GM21529 (cell line): ENCODE data around the gene ZNF660.
"Not testable (repeated sequence)": the region's sequence is repeated elsewhere in the genome, so short reads cannot be mapped to it uniquely, and the experiment has no call there.

Source experiments
- ATAC-seq: cut with Tn5 transposase; IDR thresholded peaks from one replicate; pipeline ENCODE4 v1.9.1; 2021; ENCODE audit not compliant: unreplicated experiment

Gene ZNF660

DNA sequence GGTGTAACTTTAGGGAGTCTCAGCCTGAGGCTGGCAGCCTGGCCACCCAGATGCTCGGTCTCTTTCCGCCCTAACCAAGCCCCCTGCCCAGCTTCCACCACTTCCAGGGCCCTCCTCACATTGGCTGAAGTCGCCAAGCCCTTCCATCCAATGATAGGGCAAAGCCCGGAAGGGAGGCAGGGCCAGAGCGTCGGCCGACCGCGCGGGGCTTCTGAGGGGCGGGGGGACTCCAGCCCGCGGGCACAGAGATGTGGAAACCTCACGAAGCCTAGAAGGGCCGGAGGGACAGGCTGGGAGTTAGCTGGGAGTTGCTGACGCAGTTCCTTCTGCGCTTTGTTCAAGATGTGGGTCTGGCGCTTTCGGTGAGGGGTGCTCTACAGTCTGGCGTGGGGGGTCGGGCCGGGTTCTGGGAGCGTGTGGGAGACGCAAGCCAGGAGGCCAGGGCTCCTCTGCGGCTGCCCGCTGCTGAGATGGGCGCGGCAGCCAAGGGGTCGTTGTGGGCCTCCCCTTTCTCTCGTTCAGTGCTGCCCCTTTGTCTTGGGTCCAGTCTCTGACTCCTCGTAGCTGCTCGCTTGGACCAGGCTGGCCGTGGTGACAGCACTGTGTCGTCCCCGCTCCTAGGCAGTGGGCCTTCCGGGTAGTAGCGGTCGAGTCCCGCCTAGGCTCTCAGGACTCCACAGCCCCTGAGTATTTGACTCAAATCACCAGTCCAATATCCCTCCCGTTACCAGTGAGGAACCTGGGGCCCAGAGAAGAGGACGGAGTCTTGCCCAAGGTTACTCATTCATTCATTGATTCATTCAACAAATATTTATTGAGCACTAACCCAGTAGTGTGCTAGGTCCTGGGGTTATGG, at the start of gene ZNF660:
TSS of gene ZNF660 (plus strand) at position 319 of the 856 bp plus-strand sequence. CDS start 9,230 bp downstream, outside the sequence.
- ATAC-seq = no peak

DNA sequence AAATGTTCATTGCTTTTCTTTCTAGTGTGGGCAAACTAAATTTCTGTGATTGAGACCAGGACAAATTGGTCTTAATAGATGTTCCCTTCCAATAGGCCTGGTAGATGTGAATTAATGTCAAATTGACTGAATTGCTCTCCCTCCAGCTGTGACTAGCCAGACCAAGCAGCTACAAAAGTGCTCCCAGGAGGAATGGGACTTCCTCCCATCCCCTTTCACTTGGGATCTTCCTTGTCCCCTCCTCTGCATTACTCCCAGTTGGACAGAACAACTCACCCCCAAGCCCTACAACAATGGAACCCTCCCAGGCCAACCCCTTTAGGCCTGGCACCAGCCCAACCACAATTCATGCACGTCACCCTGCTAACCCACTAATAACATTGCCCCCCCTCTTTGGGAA, 49.4 kb upstream of the ZNF660 start:
- no peak for ATAC-seq

DNA sequence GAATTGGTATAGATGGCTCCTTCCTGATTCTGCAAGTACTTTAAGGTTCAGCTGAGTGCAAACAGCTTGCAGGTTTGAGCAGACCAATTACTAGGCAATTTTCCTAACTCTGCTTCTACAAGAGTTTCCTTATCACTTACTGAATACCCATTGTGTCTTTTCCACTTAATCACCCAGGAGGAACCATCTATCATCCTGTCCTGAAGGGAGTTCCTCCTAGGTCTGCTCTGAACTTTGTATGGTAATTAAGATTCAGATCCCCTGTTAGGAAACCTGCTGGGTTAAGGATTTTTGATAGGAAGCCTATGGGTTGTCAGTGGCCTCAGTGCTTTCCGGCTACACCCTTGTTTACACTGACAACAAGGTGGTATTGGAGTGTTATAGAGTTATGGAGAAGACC, 40.0 kb upstream of the ZNF660 start:
- ATAC-seq = not testable (repeated sequence)

DNA sequence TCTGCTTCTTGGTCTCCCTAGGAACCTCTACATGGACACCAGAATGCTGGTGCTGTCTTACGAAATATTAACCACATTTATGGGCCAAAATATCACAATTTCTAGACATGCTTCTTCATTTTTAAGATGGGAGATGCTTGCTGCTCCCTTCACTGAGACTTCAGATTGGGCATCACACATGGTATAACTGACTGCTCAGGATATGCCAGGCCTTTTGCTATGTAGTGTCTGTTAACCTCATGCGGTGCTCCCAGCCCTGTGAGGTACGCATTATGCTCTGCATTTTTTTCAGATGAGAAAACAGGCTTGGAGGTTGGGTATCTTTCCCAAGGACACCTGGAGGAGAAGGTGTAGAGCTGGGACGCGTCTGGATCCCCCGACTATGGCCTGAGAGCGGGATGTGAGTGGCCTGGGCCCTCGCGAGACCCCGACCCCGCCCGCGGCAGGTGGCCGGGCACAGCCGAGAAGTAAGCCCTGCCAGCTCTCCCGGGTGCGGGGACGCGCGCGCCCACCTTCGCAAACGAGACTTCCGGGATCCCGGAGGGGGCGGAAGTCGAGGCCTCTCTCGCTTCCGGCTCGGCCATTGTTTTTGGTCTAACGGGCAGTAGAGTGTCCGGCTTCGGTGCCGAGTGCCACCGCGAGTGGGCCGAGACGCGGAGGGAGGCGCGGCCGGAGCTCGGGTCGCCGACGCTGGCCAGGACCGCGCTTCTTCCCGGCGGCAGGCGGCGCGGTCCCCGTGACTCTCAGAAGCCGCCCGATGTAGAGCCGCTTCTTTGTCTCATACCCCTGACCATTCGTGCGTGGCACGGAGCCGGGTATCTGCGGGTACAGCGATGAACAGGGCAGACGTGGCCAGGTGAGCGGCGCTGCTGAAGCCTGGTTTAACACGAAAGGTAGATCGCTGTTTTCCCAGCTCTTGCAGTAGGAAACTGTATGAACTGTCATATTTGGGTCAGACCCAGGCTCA, 29.9 kb upstream of the ZNF660 start, which contains the start of gene ZKSCAN7:
TSS of gene ZKSCAN7 (plus strand) at position 568 of the 967 bp plus-strand sequence. CDS start 1,855 bp downstream, outside the sequence.
- peak; percentile 78 for ATAC-seq

DNA sequence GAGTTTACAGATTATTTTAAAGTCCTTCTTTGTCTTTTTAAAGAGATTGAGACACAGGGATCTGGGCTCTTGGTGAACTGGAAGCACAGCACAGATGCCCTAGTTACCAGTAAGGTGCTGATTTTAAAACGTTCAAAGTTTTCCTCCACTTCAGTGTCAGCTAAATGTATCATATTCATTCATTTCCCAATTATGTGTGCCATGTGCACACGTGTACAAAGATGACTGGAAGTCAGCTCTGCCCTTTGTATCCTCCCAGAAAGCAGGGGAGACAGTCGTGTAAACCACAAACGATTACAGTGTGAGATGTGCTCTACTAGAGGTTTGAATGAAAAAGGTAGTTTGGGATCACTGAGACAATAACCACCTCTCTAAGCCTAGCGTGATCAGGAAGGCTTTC, 29.0 kb upstream of the ZNF660 start:
- peak; percentile 14 for ATAC-seq

DNA sequence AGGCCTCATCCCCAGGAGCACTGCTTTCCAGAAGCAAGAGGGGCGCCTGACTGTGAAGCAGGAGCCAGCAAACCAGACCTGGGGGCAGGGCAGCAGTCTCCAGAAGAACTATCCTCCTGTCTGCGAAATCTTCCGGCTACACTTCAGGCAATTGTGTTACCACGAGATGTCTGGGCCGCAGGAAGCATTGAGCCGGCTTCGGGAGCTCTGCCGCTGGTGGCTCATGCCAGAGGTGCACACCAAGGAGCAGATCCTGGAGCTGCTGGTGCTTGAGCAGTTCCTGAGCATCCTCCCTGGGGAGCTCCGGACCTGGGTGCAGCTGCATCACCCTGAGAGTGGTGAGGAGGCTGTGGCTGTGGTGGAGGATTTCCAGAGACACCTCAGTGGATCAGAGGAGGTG, 27.7 kb upstream of the ZNF660 start:
- no peak for ATAC-seq

DNA sequence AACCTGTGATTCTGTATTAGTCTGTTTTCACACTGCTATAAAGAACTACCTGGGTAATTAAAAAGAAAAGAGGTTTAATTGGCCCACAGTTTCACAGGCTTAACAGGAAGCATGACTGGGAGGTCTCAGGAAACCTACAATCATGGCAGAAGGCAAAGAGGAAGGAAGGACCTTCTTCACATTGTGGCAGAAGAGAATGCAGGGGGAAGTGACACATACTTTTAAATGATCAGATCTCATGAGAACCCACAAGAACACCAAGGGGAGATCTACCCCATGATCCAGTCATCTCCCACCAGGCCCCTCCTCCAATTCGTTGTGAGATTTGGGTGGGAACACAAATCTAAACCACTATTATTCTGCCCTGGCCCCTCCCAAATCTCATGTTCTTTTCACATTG, 23.7 kb upstream of the ZNF660 start:
- no peak for ATAC-seq

DNA sequence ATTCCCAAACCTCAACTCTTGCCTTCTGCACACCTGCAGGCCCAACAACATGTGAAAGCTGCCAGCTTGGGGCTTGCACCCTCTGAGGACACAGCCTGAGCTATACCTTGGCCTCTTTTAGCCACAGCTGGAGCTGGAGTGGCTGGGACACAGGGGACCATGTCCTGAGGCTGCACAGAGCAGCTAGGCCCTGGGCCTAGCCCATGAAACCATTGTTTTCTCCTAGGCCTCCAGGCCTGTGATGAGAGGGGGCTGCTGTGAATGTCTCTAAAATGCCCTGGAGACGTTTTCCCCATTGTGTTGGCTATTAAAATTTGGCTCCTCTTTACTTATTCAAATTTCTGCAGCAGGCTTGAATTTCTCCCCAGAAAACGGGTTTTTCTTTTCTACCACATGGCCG, 22.6 kb upstream of the ZNF660 start:
- ATAC-seq = no peak

DNA sequence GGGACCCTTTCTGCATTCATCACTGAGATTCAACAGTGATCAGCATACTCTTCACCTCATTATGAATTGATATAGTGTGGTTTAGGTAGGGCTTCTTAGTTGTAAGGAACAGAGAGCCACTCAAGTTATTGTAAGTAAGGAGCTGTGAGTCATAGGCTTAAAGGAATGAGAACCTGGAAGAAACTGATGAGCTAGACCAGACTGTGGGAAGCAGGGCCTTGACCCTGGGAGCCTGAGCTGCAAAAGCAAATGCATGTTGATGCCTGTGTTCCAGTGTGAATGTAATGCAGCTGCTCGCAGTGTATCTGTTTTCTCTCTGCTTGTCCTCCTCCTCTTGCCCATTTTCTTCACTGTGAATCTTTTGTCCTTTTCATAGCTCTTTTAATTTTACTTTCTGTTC, 16.2 kb upstream of the ZNF660 start:
- no peak for ATAC-seq

DNA sequence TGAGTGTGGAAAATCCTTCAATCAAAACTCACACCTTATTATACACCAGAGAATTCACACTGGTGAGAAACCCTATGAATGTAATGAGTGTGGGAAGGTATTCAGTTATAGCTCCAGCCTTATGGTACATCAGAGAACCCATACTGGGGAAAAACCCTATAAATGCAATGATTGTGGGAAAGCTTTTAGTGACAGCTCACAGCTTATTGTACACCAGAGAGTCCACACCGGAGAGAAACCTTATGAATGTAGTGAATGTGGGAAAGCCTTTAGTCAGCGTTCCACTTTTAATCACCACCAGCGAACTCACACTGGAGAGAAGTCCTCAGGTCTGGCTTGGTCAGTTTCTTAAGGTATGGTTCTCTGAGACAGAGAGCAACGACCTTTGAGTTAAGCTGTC, 13.7 kb upstream of the ZNF660 start:
- no peak for ATAC-seq

DNA sequence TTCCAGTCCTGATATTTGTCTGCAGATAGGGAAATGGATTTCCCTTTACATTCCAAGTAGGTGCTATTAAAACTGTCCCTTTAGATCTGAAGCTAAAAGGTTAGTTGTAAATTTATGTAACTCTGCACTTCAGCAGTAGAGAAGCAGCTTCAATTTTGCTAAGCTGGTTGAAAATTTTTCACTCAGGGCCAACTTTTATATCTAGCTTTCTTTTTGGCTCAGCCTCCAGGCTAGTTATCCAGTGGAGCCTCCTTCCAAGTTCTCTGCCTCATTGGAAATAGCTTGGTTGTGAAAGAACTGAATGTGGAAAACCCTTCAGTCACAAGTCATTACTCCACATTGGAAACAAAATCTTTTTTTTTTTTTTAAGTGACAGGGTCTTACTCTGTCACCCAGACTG, 8.2 kb upstream of the ZNF660 start:
- ATAC-seq = no peak

DNA sequence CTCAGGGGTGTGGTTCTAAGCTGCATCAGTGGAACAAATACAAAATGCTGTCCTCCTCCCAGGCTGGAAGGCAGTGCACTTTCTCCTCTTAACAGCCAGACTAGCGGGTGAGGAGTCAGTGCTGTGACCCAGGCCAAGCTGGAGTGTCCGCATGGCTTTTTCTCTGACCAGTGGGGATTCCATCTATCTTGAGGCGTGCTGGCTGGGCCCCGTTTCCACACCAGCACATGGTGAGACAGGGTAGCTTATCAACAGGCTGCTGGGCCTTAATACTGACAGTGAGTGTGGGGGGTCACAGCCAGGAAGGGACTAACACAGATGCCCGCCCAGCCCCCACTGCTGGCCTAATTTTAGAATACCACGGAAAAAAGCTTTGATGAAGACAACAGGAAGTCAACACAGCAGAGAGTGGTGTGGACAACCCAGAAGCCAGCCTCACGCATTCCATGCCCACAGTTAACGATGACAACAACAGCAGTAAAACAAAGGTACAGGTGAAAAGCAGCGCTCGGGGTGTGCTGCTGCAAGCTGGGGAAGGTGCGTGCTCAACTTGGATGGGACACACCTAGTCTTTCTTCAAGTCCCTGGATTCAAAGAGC, 7.3 kb upstream of the ZNF660 start:
- not testable (repeated sequence) for ATAC-seq

DNA sequence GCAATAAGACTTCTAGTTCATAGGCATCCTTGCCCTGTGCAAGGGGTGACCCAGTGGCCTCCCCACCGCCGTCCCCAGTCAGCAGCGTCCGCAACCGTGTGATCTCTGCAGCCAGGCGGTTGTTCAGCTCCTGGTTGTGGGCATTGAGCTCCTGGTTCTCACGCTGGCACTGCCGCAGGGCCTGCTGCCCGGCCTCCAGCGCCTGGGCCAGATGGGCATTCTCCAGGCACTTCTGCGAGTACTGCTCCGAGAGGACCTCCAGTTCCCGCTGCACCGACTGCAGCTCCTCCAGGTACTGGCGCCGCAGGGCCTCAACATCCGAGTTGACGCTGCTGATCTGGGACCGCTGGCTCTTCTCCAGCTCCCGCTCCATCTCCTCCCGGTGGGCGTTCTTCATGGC, 6.4 kb upstream of the ZNF660 start:
- not testable (repeated sequence) for ATAC-seq

DNA sequence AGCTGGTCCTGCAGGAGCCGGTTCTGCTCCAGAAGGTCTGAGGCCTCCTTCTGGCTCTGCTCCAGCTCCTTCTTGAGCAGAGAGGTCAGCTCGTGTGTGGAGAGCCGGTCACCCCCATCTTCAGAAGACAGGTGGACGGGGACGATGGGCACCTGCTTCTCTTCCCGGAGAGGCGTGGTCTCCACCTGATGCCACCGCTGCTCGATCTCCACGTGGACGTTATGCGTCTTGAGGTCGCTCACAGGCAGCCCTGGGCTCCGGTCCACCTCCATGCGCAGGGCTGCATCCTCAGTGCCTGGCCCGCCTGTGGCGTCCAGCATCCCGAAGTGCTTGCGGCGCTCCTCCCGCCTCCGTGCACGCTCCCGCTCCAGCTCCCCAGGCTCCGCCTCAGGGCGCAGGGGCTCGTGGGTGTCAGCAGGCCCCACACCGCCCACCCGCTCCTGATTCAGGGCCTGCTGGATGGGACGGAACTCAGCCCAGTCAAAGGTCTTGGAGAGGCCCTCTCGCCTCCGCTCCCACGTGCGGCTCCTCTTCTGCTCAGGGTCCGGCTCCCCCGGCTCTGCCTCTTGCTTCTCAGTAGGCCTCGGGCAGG, 5.7 kb upstream of the ZNF660 start:
- not testable (repeated sequence) for ATAC-seq

DNA sequence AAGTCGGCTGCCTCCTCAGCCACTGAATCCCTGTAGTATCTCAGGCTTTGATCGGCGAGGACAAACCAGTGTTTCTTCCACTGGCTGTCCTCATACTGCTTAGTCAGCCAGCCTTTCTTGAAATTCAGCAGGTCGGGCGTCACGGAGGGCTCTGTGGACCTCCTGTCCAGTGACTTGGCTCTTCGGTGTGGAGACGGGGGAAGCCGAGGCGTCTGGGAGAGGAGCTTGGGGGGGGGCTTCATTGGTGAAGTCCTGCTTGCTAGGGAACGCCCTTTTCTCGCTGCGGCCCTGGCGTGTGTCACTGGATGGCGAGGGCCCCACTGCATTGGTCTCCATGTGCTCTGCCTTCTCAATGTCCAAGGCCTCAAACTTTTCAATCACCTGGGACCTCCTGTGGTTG, 5.0 kb upstream of the ZNF660 start:
- ATAC-seq = not testable (repeated sequence)

DNA sequence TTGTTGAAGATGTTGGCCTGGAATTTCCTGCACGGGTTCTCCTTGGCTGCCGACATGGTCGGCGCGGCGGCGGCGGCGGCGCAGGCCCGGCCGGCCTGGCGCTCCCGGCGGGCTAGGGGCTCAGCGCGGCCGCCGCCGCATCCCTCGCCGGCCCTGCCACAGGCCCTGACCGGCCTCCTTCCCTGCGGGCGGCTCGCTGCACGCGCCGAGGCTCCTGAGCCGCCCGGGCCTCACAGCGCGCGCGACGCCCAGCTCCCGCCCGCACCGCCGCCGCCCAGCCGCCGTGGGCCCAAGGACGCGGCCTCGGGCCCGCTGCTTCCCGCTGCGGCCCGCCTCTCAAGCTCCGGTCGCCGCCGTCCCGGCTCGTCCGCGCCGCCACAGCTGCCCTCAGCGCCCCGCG, 3.8 kb upstream of the ZNF660 start:
- ATAC-seq = not testable (repeated sequence)

DNA sequence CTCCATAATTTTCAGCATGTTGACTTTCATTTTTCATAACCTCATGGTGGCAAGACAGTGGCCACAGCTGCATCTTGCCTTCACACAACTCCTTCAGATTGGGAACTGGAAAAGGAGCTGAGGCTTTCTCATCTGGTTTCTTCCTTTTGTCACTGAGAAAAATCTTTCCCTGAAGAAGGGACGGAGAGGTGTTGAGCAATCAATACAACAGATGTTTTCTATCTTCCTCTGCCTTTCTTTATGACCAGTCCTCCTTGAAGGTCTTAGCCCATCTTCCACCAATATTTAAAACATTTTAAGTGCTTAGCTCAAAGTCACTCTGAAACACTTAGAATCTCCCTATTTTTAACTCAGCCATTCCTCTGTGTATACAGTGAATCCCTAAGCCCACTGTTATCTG, 11.9 kb downstream of the ZNF660 start:
- ATAC-seq = no peak

DNA sequence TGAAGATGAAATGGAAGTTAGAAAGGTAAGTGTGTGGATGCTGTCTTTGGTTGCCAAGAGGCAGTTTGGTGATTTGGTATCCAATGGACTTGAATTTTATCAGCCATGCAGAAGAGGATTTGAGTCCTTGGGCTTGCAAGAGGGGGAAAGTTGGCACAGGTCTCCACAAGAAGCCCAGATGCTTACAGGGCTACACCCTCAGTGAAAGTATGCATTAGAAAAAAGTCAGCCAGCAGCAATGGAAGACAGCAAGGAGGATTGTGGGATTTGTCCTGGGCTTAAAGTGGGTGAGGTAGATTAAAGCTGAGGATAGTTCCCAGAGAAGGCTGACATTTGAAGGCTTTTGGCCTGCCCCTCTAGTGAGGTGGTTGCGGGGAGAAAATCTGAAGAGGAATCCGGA, 17.0 kb downstream of the ZNF660 start:
- ATAC-seq = no peak

DNA sequence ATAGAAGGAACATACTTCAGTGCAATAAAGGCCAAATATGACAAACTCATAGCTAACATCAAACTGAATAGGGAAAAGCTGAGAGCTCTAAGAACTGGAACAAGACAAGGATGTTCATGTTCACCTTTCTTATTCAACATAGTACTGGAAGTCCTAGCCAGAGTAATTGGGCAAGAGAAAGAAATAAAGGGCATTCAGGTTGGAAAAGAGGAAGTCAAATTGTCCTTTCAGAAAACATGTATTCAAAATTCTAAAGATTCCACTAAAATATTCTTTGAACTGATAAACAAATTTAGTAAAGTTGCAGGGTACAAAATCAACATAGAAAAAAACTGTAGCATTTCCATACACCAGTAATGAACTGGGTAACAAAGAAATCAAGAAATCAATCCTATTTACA, 27.9 kb downstream of the ZNF660 start:
- ATAC-seq = no peak

DNA sequence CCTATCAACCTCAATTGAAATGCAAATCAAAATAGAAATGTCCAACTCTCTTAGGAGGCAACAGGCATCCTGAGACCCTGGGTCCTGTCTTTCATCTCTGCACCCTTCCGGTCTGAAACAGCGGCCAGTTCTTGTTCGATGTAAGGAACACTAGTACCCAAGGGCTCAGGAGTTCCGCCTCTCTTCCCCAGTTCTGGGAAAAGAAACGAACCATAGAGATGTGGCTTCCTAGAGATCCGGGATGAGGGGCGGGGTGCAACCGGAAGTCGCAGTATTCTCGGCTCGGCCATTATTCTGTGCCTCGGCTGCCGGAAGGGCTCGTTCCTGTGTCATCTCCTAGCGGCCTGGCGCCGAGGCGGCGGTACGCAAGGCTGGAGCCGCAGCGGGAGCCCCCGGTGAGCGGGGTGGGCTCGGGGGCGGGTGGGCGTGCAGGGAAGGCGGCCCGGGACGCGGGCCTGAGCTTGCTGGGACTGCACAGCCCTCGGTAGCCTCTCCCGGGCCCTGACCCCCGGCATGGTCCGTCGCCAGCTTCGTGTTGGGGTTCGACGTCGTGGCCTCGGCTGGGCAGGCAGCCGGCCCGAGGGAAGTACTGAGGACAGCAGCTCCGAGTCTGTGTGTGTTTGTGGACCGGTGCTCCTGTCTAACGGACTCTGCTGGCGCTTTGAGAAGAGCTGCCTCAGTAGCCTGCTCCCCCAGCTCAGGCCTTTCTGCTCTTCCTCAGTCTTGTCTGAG, 40.2 kb downstream of the ZNF660 start, which contains the start of gene ZNF197:
TSS of gene ZNF197 (plus strand) at position 288 of the 732 bp plus-strand sequence. CDS start 4,119 bp downstream, outside the sequence.
- ATAC-seq = peak; percentile 96
